ENCODE measurements around the gene KBTBD12.

Gene KBTBD12

GRCh38 chr3:127953091-127954035, 38.3 kb downstream of the KBTBD12 start:
- no peak for DNase-seq

- DNase-seq: no peak
Measured at GRCh38 chr3:127954640-127955039, 39.6 kb downstream of the KBTBD12 start.

GRCh38 chr3:127955728-127956127, 40.7 kb downstream of the KBTBD12 start:
- DNase-seq: no peak

- DNase-seq: no peak
Measured at GRCh38 chr3:127959041-127959440, 44.0 kb downstream of the KBTBD12 start.

GRCh38 chr3:127959873-127960272, 44.8 kb downstream of the KBTBD12 start:
- DNase-seq: peak; percentile 27

- DNase-seq: no peak
Measured at GRCh38 chr3:127960421-127960965, 45.5 kb downstream of the KBTBD12 start.

GRCh38 chr3:127961124-127961523, 46.1 kb downstream of the KBTBD12 start:
- no peak for DNase-seq

- peak; percentile 95 for DNase-seq
Measured at GRCh38 chr3:127961963-127962362, 46.9 kb downstream of the KBTBD12 start.

GRCh38 chr3:127962937-127963336, 47.9 kb downstream of the KBTBD12 start:
- DNase-seq: no peak

- DNase-seq: peak; percentile 83
Measured at GRCh38 chr3:127964053-127964452, 49.0 kb downstream of the KBTBD12 start.

- DNase-seq: no peak
Measured at GRCh38 chr3:127964816-127965215, 49.8 kb downstream of the KBTBD12 start.

GRCh38 chr3:127967316-127967715, 52.3 kb downstream of the KBTBD12 start:
- no peak for DNase-seq

GRCh38 chr3:127970966-127971592, 56.0 kb downstream of the KBTBD12 start:
- DNase-seq: peak; percentile 72

- DNase-seq: no peak
Measured at GRCh38 chr3:127974226-127974625, 59.2 kb downstream of the KBTBD12 start.

GRCh38 chr3:127975153-127976029, 60.4 kb downstream of the KBTBD12 start:
- no peak for DNase-seq

GRCh38 chr3:127978636-127979035, 63.6 kb downstream of the KBTBD12 start:
- DNase-seq: no peak

- DNase-seq: no peak
Measured at GRCh38 chr3:127979473-127979872, 64.4 kb downstream of the KBTBD12 start.

GRCh38 chr3:127981097-127981496, 66.1 kb downstream of the KBTBD12 start:
- no peak for DNase-seq

GRCh38 chr3:127982155-127982554, 67.1 kb downstream of the KBTBD12 start:
- DNase-seq: no peak

- DNase-seq: no peak
Measured at GRCh38 chr3:127984241-127984975, 69.4 kb downstream of the KBTBD12 start.

GRCh38 chr3:127985216-127985615, 70.2 kb downstream of the KBTBD12 start:
- DNase-seq: no peak

- DNase-seq: no peak
Measured at GRCh38 chr3:127985655-127986225, 70.7 kb downstream of the KBTBD12 start.
